Uterus (tissue), 2 donors: ENCODE data around the gene RMND5A.

Source experiments
- CTCF ChIP-seq, 4 experiments: fragments of 200-600 bp in 2 of 4; fragments of 450-650 bp in 2 of 4; sonication (generic) in 2 of 4; IDR thresholded peaks; one replicate each; pipeline ENCODE4 v1.5.1; 2016 to 2019; ENCODE audit warnings: antibody characterized with exemption in 4 of 4, mild to moderate bottlenecking in 2 of 4, moderate library complexity in 1 of 4
- POLR2A ChIP-seq, 2 donors: fragments of 450-650 bp; IDR thresholded peaks; one replicate each; pipeline ENCODE4 v1.6.1; 2016; ENCODE audit warnings: antibody characterized with exemption in 2 of 2, mild to moderate bottlenecking in 1 of 2, moderate library complexity in 1 of 2

GRCh38 chr2:86826951-86827350 lies 106.9 kb downstream of the RMND5A start:
- TF ChIP-seq CTCF (IDR thresholded peaks at IDR 0.05): no peak
- no peak for TF ChIP-seq POLR2A (IDR thresholded peaks at IDR 0.05)
